ENCODE measurements around the gene ADCK1.

DNA sequence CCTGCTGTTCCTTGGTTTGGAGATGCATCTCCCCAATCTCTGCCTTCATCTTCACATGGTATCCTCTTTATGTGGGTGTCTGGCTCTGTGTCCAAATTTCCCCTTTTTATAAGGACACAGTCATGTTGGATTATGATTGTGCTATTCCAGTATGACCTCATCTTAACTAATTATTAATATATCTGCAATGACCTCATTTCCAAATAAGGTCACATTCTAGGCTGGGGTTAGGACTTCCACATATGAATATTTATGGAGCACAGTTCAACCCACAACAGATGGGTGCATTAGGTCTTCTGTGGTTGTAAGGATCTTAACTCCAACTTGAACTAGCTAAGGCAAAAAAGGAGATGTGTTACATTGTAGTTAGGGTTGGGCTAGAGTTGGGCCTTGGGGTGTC lies 69.4 kb downstream of the ADCK1 start:
- TF ChIP-seq CTCF (conservative IDR thresholded peaks at IDR 0.05; ENCODE audit: low read depth, low read length) (no peak), EZH2 (IDR thresholded peaks at IDR 0.05; ENCODE audit: borderline replicate concordance, low read depth, low read length, poor library complexity, severe bottlenecking) (no peak)

All from A673 (cell line).